NB4 (cell line): ENCODE measurements around the gene TBCK.

ENCODE experiments used
- POLR2A ChIP-seq: IDR thresholded peaks from 2 replicates; pipeline ENCODE4 v1.6.1; 2011; ENCODE audit warnings: mild to moderate bottlenecking; ENCODE audit not compliant: insufficient read length; ENCODE audit errors: extremely low read depth
- TF ChIP-seq, protein P1 (sequence below): IDR thresholded peaks from one replicate; pipeline ENCODE4 v1.5.1; 2012; ENCODE audit warnings: low read depth, low read length
- TF ChIP-seq, protein P2 (sequence below): IDR thresholded peaks from 2 replicates; pipeline ENCODE4 v1.6.1; 2011; ENCODE audit warnings: low read depth, low read length

DNA sequence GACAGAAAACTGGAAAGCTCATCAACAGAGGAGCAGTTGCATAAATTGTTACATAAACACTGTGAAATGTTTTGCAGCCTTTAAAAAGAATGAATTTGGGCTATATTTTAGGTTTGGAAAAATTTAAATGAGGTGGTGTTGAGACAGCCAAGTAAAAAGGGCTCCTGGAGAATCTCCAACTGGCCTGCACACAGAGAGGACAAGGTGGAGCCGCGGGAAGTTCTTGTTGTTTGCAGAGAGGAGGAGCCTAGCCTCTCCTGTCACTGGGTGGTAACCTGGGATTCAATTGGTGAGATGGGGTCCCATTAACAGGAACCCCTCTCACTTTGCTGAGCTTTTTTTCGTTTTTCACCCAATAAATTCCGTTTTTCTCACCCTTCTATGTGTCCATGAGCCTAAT lies 39.2 kb upstream of the TBCK start:
- TF ChIP-seq, protein P1, sequence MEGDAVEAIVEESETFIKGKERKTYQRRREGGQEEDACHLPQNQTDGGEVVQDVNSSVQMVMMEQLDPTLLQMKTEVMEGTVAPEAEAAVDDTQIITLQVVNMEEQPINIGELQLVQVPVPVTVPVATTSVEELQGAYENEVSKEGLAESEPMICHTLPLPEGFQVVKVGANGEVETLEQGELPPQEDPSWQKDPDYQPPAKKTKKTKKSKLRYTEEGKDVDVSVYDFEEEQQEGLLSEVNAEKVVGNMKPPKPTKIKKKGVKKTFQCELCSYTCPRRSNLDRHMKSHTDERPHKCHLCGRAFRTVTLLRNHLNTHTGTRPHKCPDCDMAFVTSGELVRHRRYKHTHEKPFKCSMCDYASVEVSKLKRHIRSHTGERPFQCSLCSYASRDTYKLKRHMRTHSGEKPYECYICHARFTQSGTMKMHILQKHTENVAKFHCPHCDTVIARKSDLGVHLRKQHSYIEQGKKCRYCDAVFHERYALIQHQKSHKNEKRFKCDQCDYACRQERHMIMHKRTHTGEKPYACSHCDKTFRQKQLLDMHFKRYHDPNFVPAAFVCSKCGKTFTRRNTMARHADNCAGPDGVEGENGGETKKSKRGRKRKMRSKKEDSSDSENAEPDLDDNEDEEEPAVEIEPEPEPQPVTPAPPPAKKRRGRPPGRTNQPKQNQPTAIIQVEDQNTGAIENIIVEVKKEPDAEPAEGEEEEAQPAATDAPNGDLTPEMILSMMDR, result no peak
- TF ChIP-seq POLR2A, result no peak
- TF ChIP-seq, protein P2, sequence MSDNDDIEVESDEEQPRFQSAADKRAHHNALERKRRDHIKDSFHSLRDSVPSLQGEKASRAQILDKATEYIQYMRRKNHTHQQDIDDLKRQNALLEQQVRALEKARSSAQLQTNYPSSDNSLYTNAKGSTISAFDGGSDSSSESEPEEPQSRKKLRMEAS, result no peak
